DOHH2 (cell line): ENCODE data around the gene DNASE2B.

ENCODE experiments used
- H3F3A ChIP-seq: fragments of 200-600 bp; sonication (generic), shearing (Covaris generic); 2 replicates; pipeline ENCODE4 v1.6.0; 2016; ENCODE audit warnings: antibody characterized with exemption, mild to moderate bottlenecking; ENCODE audit not compliant: control insufficient read depth, insufficient read depth
- H3K27ac ChIP-seq: fragments of 200-600 bp; sonication (generic); 2 replicates; pipeline ENCODE4 v1.5.1; 2014; ENCODE audit warnings: low read depth, mild to moderate bottlenecking, low read length, moderate library complexity
- H3K27me3 ChIP-seq: fragments of 200-600 bp; sonication (generic); 2 replicates; pipeline ENCODE4 v1.6.1; 2014; ENCODE audit warnings: mild to moderate bottlenecking, low read length, mixed read lengths; ENCODE audit not compliant: control insufficient read depth
- H3K36me3 ChIP-seq: fragments of 200-600 bp; sonication (generic); 2 replicates; pipeline ENCODE4 v1.6.1; 2014; ENCODE audit warnings: mild to moderate bottlenecking, low read length, moderate library complexity, mixed read lengths; ENCODE audit not compliant: control insufficient read depth
- H3K4me1 ChIP-seq: fragments of 200-600 bp; sonication (generic); 2 replicates; pipeline ENCODE4 v1.6.1; 2014; ENCODE audit warnings: mild to moderate bottlenecking, low read length, mixed read lengths; ENCODE audit not compliant: control insufficient read depth
- H3K4me2 ChIP-seq: fragments of 200-600 bp; sonication (generic); 2 replicates; pipeline ENCODE4 v1.6.0; 2014; ENCODE audit warnings: mild to moderate bottlenecking, low read length, moderate library complexity
- H3K4me3 ChIP-seq: fragments of 200-600 bp; sonication (generic); 2 replicates; pipeline ENCODE4 v1.5.1; 2014; ENCODE audit warnings: mild to moderate bottlenecking, low read length, mixed read lengths
- H3K79me2 ChIP-seq: fragments of 200-600 bp; sonication (generic); 2 replicates; pipeline ENCODE4 v1.6.1; 2014; ENCODE audit warnings: mild to moderate bottlenecking, low read length, mixed read lengths; ENCODE audit not compliant: control insufficient read depth
- H3K9me2 ChIP-seq: fragments of 200-600 bp; sonication (generic); replicated peaks from 2 replicates; pipeline ENCODE4 v1.6.1; 2014; ENCODE audit warnings: mild to moderate bottlenecking, low read length, mixed read lengths; ENCODE audit not compliant: control insufficient read depth
- H3K9me3 ChIP-seq: fragments of 200-600 bp; sonication (generic); 2 replicates; pipeline ENCODE4 v1.6.1; 2014; ENCODE audit warnings: antibody characterized with exemption, low read length, mixed read lengths; ENCODE audit not compliant: control insufficient read depth, insufficient read depth
- H4K20me1 ChIP-seq: fragments of 200-600 bp; sonication (generic); 2 replicates; pipeline ENCODE4 v1.6.0; 2014; ENCODE audit warnings: low read depth, mild to moderate bottlenecking, antibody characterized with exemption, low read length, moderate library complexity; ENCODE audit not compliant: control insufficient read depth, insufficient read depth
- CTCF ChIP-seq: fragments of 200-600 bp; sonication (generic); IDR thresholded peaks from one replicate; pipeline ENCODE4 v1.5.1; 2014; ENCODE audit warnings: antibody characterized with exemption, mild to moderate bottlenecking, low read depth, low read length; ENCODE audit not compliant: poor library complexity, severe bottlenecking
- EZH2phosphoT487 ChIP-seq: fragments of 200-600 bp; sonication (generic); IDR thresholded peaks from 2 replicates; pipeline ENCODE4 v1.6.1; 2017; ENCODE audit warnings: borderline replicate concordance, mild to moderate bottlenecking, antibody characterized with exemption, low read length, moderate library complexity, mixed read lengths

DNASE2B gene

GRCh38 chr1:84402060-84402459 lies 3.8 kb downstream of the DNASE2B start:
- H3K4me3 ChIP-seq: no peak overlapping the region
- no peak overlapping the region for H3K4me2 ChIP-seq
- H3K9me3 ChIP-seq: no peaks in the 10 kb centered on the region
- H4K20me1 ChIP-seq: no peaks in the 10 kb centered on the region
- H3K79me2 ChIP-seq: no peaks in the 10 kb centered on the region
- TF ChIP-seq CTCF (no peak), EZH2phosphoT487 (no peak)
- H3F3A ChIP-seq: no peaks in the 10 kb centered on the region
- no peaks in the 10 kb centered on the region for H3K36me3 ChIP-seq
- no peaks in the 10 kb centered on the region for H3K27me3 ChIP-seq
- H3K27ac ChIP-seq: no peak overlapping the region
- no peaks in the 10 kb centered on the region for H3K9me2 ChIP-seq
- H3K4me1 ChIP-seq: no peaks in the 10 kb centered on the region

- H3K4me1 ChIP-seq: no peaks in the 10 kb centered on the region
- H3K4me2 ChIP-seq: no peak overlapping the region
- no peaks in the 10 kb centered on the region for H3K9me3 ChIP-seq
- no peaks in the 10 kb centered on the region for H3K9me2 ChIP-seq
- no peak for TF ChIP-seq EZH2phosphoT487
- H3K27me3 ChIP-seq: no peaks in the 10 kb centered on the region
- H4K20me1 ChIP-seq: no peaks in the 10 kb centered on the region
- no peak overlapping the region for H3K27ac ChIP-seq
- H3K79me2 ChIP-seq: no peaks in the 10 kb centered on the region
- no peak overlapping the region for H3K4me3 ChIP-seq
- H3K36me3 ChIP-seq: no peaks in the 10 kb centered on the region
- no peaks in the 10 kb centered on the region for H3F3A ChIP-seq
These were observed 4.2 kb downstream of the DNASE2B start for GRCh38 chr1:84402501-84402900.

GRCh38 chr1:84403347-84403746 lies 5.1 kb downstream of the DNASE2B start:
- H3K79me2 ChIP-seq: no peaks in the 10 kb centered on the region
- H3K9me2 ChIP-seq: no peaks in the 10 kb centered on the region
- H3K27ac ChIP-seq: no peak overlapping the region
- TF ChIP-seq EZH2phosphoT487 (no peak), CTCF (no peak)
- no peak overlapping the region for H3K4me2 ChIP-seq
- no peaks in the 10 kb centered on the region for H3K27me3 ChIP-seq
- H3K4me1 ChIP-seq: no peaks in the 10 kb centered on the region
- no peaks in the 10 kb centered on the region for H3F3A ChIP-seq
- H3K36me3 ChIP-seq: no peaks in the 10 kb centered on the region
- no peak overlapping the region for H3K4me3 ChIP-seq
- H3K9me3 ChIP-seq: no peaks in the 10 kb centered on the region
- H4K20me1 ChIP-seq: no peaks in the 10 kb centered on the region

- Histone ChIP-seq H3K4me3 (no peak overlapping the region), H3F3A (no peaks in the 10 kb centered on the region), H3K4me2 (no peak overlapping the region), H3K27me3 (no peaks in the 10 kb centered on the region), H3K9me3 (no peaks in the 10 kb centered on the region), H3K36me3 (no peaks in the 10 kb centered on the region), H3K79me2 (no peaks in the 10 kb centered on the region), H3K27ac (no peak overlapping the region), H4K20me1 (no peaks in the 10 kb centered on the region), H3K9me2 (no peaks in the 10 kb centered on the region), H3K4me1 (no peaks in the 10 kb centered on the region)
- TF ChIP-seq CTCF (no peak), EZH2phosphoT487 (no peak)
These were observed 8.1 kb downstream of the DNASE2B start for GRCh38 chr1:84406346-84406861.
